Gastroesophageal sphincter (tissue), 3 donors: ENCODE data around the gene BEST4.

Experiments used
- EP300 ChIP-seq: sonication (generic); formaldehyde crosslinking; IDR thresholded peaks from one replicate; pipeline ENCODE4 v1.6.1; 2017; ENCODE audit warnings: antibody characterized with exemption, mild to moderate bottlenecking
- POLR2A ChIP-seq, 2 donors: fragments of 450-650 bp; IDR thresholded peaks; one replicate each; pipeline ENCODE4 v1.6.1; 2017; ENCODE audit warnings: antibody characterized with exemption in 2 of 2, mild to moderate bottlenecking in 2 of 2, moderate library complexity in 1 of 2
- POLR2AphosphoS5 ChIP-seq: sonication (generic); formaldehyde crosslinking; IDR thresholded peaks from one replicate; pipeline ENCODE4 v1.6.1; 2017; ENCODE audit warnings: antibody characterized with exemption
- TF ChIP-seq, protein P1 (sequence below), 4 experiments: fragments of 200-600 bp in 2 of 4; fragments of 450-650 bp in 2 of 4; sonication (generic) in 1 of 4; IDR thresholded peaks; one replicate each; pipeline ENCODE4 v1.5.1; 2017 to 2019; ENCODE audit warnings: antibody characterized with exemption in 4 of 4, mild to moderate bottlenecking in 2 of 4, moderate library complexity in 2 of 4

DNA sequence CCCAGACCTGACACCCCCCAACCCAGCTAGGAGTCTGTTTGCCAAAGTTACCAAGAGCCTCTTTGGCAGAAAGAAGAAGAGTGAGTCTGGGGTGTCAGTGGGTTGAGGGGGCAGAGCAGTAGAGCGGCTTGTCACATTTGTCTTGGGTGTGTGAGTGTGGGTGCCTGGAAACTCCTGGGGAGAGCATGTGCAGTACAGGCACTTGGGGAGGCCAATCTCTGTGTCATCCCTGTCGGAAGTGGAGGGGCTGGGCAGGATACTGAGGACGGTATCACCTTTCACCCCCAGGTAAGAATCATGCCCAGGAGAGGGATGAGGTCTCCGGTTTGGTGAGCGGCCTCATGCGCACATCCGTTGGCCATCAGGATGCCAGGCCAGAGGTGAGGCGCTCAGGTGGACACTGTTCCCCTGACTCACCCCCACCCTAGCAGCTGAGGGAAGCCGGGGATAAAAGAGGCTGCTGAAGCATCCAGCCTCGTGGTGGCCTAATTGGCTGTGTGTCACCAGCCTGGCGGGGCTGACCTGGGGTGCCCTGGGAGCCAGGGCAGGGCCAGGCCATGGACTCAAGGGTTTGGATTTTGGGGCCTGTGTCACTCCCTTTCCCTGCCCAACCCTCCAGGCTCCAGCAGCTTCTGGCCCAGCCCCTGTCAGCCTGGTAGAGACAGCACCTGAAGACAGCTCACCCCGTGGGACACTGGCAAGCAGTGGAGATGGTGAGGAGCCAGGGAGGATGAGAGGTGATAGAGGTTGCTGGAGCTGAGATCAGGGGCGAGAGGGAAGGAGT lies 15.5 kb upstream of the BEST4 start:
- TF ChIP-seq, protein P1, sequence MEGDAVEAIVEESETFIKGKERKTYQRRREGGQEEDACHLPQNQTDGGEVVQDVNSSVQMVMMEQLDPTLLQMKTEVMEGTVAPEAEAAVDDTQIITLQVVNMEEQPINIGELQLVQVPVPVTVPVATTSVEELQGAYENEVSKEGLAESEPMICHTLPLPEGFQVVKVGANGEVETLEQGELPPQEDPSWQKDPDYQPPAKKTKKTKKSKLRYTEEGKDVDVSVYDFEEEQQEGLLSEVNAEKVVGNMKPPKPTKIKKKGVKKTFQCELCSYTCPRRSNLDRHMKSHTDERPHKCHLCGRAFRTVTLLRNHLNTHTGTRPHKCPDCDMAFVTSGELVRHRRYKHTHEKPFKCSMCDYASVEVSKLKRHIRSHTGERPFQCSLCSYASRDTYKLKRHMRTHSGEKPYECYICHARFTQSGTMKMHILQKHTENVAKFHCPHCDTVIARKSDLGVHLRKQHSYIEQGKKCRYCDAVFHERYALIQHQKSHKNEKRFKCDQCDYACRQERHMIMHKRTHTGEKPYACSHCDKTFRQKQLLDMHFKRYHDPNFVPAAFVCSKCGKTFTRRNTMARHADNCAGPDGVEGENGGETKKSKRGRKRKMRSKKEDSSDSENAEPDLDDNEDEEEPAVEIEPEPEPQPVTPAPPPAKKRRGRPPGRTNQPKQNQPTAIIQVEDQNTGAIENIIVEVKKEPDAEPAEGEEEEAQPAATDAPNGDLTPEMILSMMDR (IDR thresholded peaks at IDR 0.05), result no peak
- TF ChIP-seq POLR2AphosphoS5 (no peak), POLR2A (IDR thresholded peaks at IDR 0.05) (no peak), EP300 (no peak)
